ENCODE measurements around the gene RFX8.
"Not testable (repeated sequence)": the region's sequence is repeated elsewhere in the genome, so short reads cannot be mapped to it uniquely, and the experiment has no call there.

Gene RFX8

DNA sequence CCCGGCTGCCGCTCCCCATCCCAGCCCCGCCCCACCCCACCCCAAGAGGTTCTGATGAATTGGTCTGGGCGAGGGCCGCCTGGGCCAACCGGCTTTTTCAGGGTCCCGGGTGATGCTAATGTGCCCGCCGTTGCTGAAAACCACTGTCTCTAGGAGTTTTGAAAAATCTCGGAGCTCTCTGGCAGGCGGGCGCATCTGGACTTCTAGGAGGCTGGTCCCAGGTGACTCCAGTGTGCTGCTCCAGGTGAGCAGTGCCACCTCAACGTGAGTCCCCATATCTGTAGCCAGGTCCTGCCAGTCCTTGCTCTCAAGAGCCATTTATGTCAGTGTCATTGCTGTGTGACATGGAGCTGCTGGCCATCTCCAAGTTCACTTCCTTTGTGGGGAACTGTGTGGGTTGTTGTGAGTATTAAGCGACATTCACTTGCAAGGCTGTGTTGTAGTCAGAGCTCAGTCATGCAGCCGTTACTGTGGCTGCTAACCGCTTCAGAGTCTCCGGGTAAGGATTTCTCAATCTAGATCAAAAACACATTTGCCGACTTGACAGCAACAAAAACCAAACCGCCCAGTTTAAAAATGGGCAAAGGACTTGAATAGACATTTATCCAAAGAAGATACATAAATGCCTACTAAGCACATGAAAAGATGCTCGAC lies at the start of gene RFX8:
RFX8 (minus strand) TSS at position 382 of the 654 bp plus-strand sequence. CDS start 8,264 bp downstream, outside the sequence.
- no peak for DNase-seq

DNA sequence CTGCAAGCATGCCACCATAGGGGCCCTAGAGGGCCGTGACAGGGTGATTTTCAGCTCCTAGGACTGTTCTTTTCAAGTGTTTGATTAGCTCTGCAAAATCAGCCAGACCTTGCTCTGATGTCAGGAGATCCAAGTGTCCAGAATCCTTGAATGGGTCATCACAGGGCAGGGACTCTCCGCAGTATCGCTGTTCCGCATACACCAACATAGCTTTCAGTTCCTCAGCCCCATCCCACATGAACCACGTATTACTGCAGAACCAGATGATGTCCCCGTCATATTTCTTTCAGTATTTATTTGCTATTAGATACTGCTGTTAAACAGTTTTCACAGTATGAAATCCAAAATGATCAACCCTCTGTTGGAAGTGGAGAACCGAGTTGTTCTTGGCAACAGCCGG lies 46.6 kb upstream of the RFX8 start:
- DNase-seq, result no peak

DNA sequence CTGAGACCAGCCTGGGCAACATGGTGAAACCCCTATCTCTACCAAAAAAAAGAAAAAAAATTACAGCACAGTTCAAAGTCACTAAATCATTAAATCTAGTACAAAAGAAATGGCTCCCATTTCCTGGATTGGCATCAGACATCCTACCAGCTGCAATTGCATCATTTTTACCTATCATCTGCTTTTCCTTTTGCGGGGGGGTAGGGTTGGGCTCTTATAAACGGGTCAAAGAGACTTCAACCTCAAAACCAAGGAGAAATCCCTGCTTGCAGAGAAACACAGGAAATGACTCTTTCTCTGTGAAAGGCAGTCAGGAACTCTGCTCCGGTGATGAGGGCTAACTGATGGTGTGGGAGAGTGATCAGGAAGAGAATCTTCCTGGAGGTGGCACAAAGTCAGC lies 45.3 kb upstream of the RFX8 start:
- DNase-seq, result no peak

DNA sequence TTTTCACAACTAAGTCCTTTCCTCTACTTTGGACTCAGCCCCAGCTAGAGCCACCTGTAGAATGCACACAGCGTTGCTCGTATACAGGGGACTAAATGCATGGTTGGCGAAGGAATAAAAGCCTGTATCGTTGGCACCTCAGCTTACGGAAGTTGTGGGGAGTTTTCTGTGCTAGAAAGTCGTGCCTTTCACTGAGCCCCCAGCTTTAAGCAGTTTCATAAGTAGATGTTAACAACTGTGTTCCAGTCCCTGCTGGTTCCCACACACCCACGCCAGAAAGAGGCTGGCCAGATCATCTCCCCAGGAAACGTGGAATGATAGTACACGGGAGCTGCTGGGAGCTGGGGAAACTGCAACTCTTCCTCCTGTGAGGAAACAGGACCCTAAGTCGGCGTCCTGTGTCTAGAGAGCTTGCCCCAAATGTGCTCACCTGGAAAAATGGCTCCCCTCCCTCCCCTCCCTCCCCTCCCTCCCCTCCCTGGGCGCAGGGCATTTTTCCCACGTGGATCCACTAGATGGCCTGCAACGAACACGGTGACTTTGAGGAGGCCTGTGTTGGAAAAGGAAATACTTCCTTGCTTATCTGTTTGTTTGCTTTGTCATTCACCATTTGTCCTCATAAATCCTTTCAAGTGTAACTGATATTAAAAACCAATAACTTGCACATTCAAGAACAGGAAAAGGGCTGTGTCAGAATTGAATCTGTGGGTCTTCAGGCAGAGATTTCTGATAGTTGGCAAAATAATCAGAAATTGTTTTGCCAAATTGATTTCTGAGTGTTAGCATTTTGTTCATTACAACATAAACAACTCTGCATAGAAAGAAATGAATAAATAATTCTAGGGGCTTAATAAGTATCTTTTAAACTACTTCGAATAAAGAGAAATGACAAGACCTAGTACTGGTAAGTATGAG lies 43.9 kb upstream of the RFX8 start:
- DNase-seq, result no peak

DNA sequence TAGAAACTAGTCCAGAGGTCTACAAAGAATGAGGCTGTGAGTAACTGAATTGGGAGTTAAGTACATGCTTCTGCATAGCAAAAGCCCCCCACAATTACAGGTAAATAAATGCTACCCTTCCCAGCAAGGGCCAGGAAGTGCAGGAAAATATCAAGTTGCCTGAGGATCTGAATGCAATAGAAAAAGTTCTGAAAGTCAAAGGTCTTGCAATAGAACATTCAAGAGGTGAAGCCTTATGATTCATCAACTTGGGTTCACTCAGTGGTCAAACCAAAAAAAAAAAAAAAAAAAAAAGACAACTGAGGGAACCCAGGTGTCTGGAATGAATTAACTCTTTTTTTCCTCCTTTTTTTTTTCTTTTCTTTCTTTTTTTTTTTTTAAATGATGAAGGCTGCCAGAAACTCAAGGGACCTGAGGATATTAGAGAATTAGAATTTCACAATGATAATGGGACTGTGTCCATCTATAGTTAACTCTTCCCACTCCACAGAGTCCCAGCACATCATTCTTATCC lies 42.9 kb upstream of the RFX8 start:
- DNase-seq, result no peak

DNA sequence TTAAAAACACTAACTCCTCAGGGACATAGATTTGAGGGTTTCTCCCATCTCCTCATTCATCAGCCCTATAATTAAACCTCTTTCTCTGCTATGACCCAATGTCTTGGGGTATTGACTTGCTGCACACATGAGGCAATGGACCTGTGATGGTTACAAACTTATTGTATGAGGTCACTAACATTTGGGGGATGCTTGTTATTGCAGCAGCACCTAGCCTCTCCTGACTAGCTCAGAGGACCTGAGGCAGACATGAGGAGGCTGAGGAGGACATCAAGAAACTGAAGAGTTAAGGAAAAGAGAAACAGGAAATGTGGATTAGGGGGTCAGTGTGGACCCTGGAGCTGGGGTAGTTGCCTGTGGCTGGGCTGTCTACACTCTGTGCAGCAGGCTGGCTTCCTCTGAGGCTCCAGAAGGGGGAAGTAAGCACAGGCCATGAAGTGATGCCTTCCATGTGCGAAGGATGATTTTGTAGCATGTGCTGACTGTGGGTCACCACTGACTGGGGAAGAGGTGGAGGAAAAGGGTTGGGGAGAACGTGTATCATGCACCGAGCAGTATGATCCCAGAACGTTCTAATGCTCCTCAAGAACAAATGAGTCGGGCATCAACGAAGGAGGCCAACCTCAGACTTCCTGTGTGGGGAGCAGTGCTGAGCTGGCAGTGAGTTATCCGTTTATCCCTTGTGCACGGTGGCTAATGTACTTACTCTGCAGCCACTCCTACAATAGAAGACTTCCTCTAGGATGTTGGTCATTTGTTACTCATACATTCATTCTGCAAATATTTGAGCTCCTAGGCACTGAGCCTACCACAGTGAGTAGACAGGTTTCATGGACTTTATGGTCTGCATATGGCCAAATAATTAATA lies 42.1 kb upstream of the RFX8 start:
- no peak for DNase-seq

DNA sequence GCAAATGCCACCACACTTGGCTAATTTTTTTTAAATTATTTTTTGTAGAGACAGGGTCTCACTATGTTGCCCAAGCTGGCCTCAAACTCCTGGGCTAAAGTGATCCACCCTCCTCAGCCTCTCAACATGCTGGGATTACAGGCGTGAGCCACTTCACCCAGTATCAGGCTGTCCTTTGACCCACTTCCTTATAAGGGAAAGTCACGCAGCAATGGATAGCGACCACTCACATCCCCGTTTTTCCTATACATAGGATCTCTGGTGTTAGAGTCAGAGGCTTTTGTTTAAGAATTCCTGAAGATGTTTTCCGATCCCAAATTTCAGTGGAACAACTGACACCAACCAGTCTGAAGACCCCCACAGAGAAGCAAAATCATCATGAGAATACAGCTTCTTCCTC lies 41.4 kb upstream of the RFX8 start:
- DNase-seq, result no peak

DNA sequence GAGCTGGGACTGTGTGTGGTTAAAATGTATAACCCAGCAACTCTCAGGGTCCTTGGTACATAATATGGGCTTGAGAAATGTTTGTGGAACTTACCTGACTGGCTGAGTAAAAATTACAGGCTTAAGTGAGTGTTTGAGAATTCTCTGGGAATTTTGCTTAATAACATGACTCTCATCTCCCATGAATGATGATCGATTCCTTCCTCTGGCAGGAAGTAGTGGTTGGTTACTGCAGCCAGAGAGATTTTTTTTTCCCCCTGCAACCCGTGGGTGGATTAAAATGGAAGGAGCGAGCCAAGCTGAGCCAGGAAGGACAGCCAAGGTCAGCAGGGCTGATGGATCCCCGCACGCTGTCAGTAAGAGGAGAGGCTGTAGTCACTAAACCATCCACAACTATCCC lies 40.6 kb upstream of the RFX8 start:
- DNase-seq, result no peak

DNA sequence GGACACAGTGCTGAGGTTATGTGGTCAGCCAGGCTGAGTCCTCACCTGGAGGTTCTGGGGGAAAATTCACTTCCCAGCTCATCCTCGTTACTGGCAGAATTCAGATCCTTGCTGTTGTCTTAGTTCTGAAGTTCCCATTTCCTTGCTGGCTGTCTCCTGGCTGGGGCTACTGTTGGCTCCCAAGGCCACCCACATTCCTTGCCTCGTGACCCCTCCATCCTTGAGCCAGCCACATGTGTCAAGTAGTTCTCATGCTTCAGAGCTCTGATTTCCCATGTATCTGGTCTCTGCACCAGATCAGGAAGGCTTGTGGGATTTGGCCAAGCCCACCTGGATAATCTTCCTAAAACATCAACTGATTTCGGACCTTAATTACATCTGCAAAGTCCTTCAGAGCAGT lies 38.1 kb upstream of the RFX8 start:
- DNase-seq, result no peak

DNA sequence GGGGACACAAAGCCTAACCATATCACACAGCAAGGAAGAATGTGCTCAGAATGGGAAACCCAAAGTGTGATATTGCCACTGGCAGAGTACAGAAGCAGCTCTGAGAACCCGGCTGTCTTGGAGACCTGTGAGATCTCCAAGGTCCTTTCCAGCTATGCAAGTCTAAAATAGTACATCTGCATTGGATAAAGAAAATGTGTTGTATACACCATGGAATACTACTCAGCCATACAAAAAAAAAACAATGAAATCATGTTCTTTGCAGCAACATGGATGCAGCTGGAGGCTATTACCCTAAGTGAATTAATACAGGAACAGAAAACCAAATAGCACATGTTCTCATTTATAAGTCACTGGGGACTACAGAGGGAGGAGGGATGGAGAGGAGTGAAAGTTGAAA lies 36.5 kb upstream of the RFX8 start:
- no peak for DNase-seq

DNA sequence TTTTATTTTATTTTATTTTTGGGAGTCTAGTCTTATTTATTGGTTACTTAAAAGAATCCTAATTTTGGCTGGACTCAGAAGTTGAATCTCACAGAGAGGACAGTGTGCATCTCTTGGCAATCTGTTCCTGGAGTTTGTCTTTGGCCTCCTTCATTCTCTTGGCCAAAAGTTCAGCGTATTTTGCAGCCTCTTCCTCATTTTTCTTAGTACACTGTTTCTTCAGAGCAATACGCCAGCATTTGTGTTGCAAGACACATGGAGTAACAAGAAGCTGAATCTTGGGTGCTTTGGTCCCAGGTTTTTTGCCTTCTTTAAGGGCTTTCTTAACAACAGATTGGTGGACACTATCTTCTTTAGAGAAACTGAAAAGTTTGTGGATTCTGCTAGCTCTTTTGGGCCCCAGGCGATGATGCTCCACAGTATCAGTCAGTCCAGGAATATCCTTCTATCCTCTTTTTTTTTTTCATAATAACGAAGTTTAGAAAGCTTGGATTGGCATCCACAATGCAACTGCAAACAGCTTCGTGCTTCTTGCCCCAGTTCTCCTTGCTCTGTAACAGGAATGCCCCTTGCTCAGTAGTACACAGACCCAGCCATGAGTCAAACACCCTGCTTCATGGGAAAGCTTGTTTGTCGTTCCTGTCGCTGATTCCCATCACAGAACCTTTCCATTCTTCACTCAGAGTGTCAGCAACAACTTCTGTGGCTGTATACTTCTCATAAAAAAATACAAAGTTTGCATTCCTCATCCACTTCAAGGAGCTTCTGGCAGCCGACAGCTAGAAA lies 34.8 kb upstream of the RFX8 start:
- DNase-seq, result no peak

DNA sequence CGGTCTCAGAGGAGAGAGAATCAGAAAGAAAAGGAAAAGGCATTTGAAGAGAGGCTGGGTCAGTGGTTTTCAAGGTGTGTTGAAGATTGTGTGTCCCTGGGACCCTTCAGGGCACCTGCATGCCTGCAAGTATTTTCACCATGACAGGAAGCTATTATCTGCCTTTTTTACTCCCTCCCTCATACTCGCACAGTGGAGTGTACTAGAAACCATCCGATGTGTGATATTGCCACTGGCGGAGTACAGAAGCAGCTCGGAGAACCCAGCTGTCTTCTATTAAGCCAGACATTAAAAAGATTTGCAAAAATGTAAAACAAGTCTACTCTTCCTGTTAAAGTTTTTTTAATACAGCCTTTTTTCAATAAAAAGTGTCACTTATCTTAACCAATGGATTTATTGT lies 33.7 kb upstream of the RFX8 start:
- no peak for DNase-seq

DNA sequence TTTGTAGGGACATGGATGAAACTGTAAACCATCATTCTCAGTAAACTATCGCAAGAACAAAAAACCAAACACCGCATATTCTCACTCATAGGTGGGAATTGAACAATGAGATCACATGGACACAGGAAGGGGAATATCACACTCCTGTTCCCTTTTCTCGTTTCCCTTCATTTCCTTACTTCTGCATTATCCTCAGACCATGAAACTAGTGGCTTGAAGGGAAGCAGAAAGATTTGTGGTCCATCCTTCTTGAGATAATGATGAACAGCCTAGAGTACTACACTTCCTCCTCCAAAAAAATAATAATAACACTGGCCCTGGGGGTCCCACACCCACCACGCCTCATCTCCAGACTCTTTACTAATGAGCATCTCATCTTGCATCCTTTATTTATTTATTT lies 30.4 kb upstream of the RFX8 start:
- not testable (repeated sequence) for DNase-seq

DNA sequence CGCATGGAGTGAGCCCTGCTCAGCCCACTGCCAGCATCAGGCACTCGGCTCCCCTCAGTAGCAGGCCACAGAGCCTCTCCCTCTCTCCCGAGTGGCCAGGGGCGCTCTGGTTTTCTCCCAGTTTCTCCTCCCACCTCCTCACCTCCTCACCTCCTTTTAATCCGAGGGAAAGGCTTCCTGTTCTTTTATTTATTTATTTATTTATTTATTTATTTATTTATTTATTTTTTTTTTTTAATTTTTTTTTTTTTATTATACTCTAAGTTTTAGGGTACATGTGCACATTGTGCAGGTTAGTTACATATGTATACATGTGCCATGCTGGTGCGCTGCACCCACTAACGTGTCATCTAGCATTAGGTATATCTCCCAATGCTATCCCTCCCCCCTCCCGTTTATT lies 29.8 kb upstream of the RFX8 start:
- not testable (repeated sequence) for DNase-seq

DNA sequence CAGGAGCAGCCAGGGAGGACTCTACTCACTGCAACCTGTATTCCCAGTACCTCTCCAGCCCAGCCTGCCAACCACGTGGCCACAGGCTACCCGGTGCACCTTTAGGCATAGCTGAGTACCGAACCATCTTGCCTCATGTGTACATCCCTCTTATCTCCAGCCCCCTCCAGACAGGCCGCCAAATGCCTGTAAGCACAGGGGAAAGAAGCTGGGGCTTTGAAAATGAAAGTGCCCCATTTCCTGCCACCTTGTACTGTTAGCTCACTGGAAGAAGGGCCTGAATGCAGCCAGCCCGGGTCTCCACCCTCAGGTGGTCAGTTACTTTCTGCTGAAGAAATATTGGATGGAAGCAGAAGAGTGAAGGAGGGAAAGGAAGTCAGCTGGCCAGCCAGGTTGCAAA lies 27.2 kb upstream of the RFX8 start:
- no peak for DNase-seq

DNA sequence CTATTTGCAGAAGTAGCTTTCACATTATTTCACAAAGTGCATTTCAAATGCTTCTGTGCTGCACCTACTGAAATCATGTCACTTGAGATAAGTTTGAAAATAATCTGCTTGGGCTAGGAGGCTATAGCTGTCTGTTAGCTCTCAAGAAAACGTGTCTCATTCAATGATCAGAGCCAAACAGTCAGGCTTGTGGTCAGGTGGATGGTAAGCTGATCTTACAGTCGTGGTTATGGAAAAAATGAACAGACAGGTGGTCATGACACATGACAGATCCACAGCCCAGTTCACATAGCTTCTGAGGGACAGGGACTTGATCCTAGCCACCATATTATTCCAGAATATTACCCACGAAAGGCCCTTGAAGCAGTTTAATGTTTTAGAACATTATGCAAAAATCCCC lies 26.5 kb upstream of the RFX8 start:
- DNase-seq, result no peak

DNA sequence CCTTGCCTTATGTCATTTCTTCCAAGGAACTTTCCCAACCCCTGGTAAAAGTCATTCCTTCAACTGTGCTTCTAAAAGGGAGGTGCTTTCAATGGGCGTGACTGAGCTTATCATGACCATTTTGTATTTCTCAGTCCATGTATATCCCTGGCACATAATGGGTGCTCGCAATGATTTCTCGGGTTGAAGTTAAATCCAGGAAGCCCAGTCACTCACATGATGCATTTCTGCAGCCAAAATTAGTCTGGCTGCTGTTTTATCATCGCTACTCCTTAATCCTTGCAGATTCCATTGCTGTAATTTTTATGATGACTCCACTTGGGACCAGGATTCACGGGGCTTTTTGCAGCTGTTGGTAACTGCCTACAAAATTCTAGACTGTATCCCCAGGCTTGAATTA lies 25.9 kb upstream of the RFX8 start:
- DNase-seq, result no peak

DNA sequence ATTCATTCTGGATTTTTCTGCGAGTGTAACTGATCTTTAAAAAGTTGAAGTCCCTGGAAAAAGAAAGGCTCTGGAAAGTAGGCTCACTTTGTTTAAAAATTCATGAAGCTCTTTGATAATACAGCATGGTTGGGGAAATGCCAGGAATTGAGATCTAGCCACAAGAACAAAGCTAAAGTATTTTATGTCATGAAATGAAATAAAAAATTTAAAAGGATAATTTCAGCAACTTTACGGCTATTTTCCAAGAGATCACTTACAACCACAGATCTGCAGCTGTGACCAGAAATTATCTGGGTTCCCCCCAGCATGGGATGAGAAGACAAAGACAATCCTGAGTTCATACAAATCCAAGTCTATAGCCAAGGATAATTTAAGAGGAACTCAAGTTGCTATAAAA lies 25.3 kb upstream of the RFX8 start:
- no peak for DNase-seq

DNA sequence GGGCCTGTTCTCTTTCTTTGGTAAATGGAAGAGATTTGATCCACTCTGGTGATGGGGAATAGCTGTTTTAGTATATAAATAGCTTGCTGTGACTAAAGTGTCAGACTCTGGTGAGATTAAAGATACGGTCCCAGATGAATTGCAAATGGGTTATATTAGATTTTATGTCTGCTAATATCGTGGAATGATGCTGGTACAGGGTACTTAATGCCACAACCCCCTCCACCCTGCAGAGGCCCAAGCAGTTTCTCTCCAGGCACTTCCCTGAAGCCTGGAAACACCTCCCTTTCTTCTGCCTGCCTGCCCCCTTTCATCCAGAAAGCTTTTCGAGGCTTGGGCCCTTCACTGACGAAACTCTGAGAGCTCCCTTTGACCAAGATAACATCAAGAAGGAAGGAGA lies 21.4 kb upstream of the RFX8 start:
- no peak for DNase-seq

DNA sequence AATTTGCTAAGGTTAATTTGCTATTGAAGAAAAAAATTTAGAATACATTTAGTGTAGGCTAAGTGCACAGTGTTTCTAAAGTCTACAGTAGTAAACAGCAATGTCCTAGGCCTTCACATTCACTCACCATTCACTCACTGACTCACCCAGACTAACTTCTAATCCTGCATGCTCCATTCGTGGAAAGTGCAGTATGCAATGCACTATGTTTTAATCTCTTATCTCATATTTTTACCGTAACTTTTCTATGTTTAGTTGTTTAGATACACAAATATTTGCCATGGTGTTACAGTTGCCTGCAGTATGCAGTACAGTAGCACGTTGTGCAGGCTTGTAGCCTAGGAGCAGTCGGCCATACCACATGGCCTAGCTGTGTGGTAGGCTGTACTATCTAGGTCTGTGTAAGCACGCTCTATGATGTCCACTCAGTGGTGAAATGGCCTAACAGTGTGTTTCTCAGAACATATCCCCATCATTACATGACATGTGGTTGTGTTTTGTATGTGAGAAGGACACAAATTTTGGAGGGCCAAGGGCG lies 18.1 kb upstream of the RFX8 start:
- no peak for DNase-seq

DNA sequence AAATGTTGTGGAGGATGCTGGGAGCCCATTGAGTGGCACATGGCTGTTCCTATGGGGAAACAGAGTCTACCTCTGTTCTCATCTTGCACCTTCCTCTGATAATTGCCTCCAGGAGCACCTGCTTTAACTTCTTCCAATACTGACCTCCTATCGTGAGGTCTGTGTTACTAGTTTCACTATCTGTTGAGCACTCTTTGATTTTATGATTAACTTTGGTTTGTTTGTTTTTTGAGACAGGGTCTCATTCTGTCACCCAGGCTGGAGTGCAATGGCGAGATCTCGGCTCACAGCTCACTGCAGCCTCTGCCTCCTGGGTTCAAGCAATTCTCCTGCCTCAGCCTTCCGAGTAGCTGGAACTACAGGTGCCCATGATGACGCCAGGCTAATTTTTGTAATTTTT lies 12.1 kb upstream of the RFX8 start:
- no peak for DNase-seq

DNA sequence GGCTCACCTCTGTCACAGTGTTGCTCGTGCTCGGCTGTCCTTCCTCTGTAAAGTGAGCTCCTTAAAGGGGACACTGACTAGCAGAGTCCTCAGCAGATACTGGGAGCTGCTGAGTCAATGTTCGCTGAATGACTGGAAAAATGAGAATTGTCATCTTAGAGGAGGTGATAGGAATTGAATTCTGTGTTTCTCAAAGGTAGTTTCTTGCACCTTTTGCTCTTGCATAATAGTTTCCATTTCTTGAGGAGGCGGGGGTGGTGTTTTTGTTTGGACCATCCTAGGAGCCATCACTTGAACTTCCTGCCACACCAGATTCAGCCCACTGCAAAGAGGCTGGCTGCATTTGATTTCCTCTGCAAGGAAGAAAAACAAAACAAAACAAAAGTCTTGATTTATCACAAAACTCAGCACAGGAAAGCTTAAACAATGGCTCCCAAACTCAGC lies 11.4 kb upstream of the RFX8 start:
- no peak for DNase-seq

All from NCI-H2081 treated with DMSO at 0.1 percent for 48 hours (cell line).